ENCODE measurements around the gene MIS18BP1.
"Not testable (repeated sequence)": the region's sequence is repeated elsewhere in the genome, so short reads cannot be mapped to it uniquely, and the experiment has no call there.

The MIS18BP1 gene

DNA sequence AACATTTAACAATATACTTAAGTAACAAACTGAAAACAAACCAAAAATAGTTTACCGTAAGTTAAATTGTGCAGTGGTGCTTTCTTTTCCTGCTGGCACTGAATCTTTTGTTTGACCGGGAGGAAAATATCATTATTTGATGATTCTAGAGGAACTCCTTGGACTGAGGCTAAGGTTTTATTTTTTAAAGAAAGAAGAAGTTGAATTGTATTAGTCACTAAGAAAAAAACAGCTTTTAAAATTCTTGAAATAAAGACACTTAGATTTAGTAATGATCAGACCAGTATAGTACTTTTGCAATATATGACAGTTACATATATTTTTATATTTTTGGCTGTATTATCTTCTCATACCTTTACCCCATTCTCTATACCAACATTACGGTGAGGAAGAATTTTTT is 10.3 kb downstream of the MIS18BP1 start:
- DNase-seq, result no peak

DNA sequence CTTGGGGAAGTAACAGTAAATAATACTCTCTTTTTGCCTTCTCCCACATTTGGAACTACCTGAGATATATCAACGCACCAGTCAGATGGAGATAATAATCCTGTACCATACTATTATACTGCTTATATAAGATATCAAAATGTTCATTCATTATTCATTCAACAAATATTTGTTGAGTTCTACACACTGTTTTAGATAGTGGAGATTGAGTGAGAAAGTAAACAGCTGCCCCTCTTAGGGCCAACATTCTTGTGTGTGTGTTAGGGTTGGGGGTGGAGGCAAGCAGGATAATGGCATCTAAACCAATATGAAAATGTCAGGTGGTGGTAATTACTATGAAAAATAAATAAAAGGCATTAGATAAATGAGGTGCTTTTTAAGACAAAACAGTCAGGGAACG is 14.0 kb downstream of the MIS18BP1 start:
- DNase-seq, result no peak

DNA sequence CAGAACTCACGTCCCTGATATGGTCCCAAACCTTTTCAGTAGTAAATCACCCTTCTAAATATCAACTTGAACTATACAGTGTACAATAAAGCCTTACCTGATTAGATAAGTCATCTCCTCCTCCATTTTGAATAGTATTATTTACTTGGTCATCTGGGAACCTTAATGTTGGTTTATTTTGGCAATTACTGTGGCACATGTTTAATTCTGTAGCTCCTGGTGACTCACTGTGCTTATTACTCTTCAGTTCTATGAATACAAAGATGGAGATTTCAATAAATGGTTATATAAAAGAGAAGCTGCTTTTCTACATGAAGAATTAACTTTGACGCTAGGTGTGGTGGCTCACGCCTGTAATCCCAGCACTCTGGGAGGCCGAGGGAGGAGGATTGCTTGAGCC is 25.4 kb downstream of the MIS18BP1 start:
- DNase-seq, result no peak

DNA sequence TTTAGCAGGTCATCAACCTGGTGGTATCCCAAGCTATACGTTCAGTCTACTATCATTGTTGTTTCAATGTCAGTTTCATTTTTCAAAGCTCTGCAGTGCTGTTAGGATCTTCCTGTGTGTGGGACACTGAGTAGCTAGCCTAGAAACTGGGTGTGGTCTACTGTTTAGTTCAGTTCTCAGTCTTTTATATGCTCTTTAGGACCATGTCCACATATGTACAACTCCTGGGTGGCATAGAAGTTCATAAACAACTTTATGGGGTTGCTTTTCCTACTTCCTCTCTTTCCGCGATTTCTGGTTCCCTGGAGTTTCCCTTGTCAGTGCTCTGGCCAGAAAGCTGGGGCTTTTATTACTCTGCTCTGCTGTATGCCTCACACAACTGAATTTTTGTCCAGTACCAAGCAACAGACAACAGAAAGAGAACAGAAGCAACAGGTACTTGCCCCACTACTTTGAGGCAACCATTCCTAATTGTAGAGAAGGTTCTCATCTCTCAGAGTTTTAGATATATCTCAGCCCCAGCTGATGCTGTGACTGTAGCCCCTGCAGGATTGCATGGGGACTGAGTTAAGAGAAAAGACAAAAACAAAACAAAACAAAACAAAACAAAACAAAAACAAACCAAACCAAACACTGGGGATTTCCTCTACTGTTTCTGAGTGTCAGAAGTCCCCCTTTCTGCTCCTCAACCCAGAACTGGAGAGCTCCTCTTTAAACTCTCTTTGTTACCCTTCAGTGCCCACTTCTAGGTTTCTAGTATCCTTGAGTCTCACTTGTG is 30.3 kb downstream of the MIS18BP1 start:
- DNase-seq, result no peak

DNA sequence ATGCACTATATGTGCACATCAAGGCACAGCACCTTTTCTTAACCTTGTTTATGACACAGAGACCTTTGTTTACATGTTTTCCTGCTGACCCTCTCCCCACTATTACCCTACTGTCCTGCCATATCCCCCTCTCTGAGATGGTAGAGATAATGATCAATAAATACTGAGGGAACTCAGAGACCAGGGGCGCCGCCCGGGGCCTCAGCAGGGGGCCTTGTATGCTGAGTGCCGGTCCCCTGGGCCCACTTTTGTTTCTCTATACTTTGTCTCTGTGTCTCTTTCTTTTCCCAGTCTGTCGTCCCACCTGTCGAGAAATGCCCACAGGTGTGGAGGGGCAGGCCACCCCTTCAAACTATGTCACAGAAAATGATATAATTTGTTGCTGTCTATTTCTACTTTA is 38.7 kb downstream of the MIS18BP1 start:
- not testable (repeated sequence) for DNase-seq

DNA sequence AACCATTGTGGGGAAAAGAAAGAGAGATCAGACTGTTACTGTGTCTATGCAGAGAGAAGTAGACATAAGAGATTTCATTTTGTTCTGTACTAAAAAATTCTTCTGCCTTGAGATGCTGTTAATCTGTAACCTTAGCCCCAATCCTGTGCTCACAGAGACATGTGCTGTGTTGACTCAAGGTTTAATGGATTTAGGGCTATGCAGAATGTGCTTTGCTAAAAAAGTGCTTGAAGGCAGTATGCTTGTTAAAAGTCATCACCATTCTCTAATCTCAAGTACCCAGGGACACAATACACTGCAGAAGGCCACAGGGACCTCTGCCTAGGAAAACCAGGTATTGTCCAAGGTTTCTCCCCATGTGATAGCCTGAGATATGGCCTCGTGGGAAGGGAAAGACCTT is 39.3 kb downstream of the MIS18BP1 start:
- DNase-seq, result not testable (repeated sequence)

DNA sequence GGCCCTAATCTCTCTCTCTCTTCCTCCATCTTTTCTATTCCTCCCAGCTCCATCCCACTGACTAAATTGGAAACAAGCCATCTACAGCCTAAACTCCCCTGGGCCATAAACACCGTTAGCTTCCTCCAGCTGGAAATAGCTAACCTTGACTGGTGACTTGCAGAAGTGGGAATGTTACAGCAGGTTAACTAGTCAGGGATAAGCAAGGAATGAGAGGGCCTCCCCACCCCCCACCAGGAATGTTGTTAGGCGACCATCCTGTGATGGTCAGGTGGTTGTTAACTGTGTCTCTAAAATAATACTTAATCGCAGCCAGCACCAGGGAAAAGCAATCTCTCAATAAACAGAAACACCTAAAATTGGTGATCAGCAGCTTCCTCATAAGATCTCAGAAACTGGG is 40.8 kb downstream of the MIS18BP1 start:
- DNase-seq, result no peak

DNA sequence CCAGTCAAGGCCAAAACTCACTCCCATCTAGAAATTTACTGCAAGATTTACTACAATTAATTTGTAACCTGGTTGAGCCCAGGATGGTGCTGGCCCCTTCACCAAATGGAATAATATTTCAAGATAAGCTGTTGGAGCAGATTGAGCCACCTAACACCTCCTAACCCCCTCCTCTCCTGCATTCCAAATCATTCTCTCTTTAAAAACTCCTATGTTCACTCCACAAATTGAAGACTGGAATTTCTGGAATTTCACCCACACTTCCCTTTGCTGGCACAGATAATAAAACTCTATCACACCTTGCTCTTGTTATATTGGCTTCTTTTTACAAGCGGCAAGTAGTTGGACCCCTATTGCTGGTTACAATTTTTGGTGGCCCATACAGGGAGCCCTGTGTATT is 41.7 kb downstream of the MIS18BP1 start:
- DNase-seq, result no peak

DNA sequence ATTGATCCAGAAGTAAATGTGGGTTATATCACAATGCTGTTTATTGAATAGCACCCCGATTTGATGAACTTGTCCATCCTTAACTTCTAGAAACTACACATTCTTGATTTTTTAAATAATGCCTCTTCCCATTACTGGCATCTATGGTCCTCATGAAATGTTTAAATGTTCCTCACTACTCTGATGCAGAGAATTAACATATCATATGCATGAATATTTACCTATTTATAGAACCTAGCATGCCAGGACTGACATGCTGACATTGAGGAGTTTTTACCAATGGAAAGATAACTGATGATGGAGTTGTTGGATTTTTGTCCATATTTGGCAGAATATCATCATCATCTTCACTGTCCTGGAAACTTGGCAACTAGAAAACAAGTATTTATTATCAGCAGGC is 42.8 kb downstream of the MIS18BP1 start:
- no peak for DNase-seq

DNA sequence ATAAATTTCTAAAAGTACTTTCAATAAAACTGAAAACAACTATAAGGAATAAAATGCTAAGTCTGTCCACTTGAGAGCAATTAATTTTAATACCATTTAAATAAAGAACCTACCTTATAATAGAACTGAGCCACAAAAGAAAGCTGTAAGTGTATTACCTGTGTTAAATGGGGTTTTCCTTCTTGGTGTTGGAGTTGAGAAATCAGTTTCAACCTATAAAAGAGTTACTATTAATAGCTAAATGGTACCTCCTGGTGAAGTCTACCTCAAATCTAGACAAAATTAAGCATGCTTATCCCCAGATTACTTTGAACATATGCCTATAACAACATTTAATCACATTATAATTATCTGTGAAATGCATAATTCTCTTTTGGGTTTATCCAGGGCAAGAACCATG is 48.8 kb downstream of the MIS18BP1 start:
- no peak for DNase-seq

DNA sequence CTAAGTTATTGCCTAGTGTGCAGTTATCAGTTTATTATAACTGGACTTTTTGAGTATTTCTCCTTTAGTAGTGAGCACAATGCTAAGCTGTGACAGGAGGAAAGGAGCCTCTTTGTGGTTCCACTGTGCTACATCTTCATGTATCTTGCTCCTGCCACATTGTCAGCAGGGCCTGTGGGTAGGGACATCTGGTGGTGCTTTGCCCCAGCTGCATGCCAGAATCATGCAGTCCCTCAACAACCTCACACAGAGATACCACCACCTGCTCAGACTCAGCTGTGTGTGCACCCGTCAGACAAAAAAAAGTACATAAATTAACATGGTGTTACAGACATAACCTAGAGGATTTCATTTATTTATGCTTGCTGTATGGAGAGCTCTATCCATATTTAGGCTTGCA is 51.1 kb downstream of the MIS18BP1 start:
- DNase-seq, result peak; percentile 38 to 68

DNA sequence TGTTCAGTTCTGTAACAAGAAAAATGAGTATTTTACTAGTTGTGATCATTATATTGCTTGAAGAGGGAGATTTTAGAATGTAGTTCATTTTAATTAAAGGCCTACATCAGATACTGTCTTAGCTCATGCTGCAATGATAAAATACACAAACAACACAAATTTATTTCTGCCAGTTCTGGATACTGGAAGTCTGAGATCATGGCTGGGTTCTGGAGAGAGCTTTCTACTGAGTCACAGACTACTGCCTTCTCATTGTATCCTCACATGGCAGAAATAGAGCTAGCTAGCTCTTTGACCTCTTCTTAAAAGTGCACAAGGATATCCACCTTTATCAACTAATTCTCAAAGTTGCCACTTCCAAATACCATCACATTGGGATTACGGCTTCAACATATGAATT is 53.8 kb downstream of the MIS18BP1 start:
- DNase-seq, result no peak

DNA sequence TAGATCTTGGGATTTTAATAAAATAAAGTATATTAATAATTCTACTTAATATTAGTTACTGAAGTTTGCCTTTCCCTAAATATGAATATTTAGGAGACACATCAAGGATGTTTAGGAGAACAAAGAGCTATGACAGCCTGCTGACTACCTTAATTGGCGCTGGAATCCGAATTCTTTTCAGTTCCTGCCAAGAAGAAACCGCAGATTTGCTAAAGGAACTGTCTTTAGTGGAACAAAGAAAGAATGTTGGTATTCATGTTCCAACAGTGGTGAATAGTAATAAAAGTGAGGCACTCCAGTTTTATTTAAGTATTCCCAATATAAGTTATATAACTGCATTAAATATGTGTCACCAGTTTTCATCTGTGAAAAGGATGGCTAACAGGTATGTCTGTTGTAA is 54.5 kb downstream of the MIS18BP1 start:
- no peak for DNase-seq

DNA sequence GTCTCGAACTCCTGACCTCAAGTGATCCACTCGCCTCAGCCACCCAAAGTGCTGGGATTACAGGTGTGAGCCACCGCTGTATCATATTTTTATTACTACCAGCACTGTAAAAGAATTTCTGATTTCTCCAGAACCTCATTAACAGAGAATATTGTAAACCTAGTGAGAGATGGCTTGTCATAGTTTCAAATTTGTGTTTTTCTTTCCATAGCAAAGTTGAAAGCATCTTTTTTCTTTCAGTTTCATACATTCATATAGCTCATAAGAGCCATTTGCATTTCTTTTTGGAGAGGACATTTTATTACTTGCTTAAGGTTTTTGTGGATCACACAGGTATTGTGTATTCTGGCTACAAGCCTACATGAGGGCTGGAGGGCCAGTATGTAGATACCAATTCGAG is 58.0 kb downstream of the MIS18BP1 start:
- DNase-seq, result no peak

DNA sequence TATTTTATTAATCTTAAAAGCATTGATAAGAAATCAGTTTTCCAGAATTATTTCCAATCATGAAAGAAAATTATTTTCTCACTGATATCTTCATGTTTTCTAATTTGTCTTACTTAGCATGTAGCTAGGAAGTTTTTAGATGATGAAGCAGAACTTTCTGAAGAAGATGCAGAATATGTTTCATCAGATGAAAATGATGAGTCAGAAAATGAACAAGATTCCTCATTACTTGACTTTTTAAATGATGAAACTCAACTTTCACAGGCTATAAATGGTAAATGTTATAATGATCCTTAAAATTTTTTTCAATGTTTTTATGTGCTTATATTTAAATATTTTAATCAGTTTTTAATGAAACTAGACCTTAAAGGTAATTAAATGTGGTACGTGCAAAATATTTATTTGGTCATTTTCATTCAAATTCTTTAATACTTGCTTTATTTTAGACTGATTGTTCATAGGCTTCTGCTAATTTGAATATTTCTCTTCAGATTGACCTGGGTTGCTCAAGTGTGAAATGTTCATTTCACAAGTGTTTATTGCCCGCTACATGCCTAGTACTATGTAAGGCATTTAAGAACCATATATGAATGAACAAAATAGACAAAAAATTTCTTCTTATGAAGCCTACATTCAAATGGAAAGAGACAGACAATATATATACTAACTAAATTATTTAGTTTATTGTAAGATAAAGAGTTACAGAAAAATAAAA is 67.7 kb downstream of the MIS18BP1 start:
- no peak for DNase-seq

DNA sequence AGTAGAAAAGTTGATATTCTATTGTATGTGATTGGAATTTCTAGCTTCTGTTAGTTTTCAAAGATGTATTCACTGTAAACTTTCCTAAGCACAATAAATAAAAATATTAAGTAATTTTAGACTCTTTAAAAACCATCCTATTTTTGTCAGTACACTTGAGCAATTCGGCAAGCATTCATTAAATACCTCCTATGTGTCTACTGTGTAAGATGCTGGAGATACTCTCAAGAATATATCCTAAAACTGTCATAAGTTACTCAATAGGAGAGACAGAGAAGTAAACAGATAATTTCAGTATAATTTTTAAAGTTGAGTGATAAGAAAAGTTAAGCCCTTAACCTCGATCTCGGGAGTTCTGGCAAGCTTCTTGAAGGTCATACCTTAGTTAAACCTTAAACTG is 71.2 kb downstream of the MIS18BP1 start:
- no peak for DNase-seq

DNA sequence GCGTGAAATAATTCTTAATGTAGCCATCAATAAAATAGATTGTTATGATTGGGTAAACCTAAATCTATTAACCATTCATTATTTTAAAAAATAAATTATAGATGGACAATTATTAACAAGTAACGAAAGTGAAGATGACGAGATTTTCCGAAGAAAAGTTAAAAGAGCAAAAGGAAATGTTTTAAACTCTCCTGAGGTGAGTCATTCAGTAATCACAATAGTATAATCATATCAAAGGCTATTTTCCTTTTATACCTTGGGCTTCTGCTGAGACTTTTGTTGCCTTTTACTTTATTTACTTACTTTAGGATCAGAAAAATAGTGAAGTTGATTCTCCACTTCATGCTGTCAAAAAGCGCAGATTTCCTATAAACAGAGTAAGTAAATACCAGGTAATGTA is 71.7 kb downstream of the MIS18BP1 start:
- no peak for DNase-seq

DNA sequence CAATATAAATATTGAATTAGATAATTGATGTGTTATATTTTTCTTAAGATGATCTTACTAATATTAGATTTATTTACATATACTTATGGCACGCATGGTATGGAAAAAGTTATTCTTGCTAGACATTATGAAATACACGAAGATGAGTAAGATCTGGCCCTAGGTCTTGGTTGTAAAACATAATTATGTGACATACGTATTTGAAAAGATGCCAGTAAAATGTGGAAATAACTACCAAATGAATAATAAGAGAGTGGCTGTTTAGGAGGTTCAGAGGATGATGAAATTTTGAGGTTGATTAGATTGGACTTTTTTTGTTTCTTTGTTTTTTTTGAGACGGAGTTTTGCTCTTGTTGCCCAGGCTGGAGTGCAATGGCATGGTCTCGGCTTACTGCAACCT is 75.9 kb downstream of the MIS18BP1 start:
- no peak for DNase-seq

DNA sequence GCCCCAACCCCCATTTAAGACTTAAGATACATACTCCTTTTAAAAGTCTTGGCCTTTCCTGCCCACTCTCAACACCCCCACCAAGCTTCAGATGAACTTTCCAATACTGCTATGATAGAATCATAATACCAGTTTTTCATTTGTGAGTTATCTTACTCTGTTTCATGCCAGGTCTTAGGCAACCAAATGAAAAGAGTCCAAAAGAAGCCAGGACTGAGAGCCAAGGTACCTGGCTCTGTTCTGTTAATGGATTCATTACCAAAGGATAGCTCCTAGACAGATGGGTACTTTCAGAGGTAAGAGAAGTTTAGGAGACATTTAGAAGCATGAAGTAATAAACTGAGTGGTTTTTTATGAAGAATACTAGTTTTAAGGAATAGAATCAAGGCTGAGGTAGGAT is 83.1 kb downstream of the MIS18BP1 start:
- no peak for DNase-seq

DNA sequence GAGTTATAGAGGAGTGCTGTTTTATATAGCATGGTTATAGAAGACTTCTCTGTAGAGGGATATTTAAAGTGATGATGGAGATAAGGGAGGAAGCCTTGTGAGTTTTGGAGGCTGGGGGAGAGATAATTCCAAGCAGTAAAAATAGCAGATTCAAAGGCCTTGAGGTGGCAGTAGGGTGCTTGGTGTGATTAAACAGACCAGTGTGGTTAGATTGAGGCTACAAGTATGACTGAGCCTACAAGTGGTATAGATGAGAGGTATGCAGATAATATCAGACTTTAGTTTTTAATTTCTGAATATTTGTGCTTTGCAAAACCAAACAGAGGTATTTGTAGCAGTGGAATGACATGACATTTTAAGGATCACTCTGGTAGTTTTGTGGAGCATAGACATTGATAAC is 96.9 kb downstream of the MIS18BP1 start:
- DNase-seq, result no peak

Data from SHP77 (cell line).